Memory B cell (primary cell): Measurements from ENCODE around the gene C8A.

Experiments used
- ATAC-seq: fragments of 150-1000 bp; cut with Tn5 transposase; 2 replicates; pipeline ENCODE4 v1.10.0; 2021; ENCODE audit warnings: low read depth, mild to moderate bottlenecking, moderate library complexity
- DNase-seq, 2 donors: peaks; one replicate each; pipeline ENCODE4 v3.0.0; 2022; ENCODE audit warnings: low spot score in 2 of 2
- H3K27ac Mint-ChIP-seq: one replicate; pipeline ENCODE4 v1.8.0; 2022; ENCODE audit warnings: mild to moderate bottlenecking, moderate library complexity, mixed read lengths
- H3K27me3 Mint-ChIP-seq: one replicate; pipeline ENCODE4 v1.8.0; 2022; ENCODE audit warnings: mixed read lengths
- H3K36me3 Mint-ChIP-seq: one replicate; pipeline ENCODE4 v1.8.0; 2022; ENCODE audit warnings: mild to moderate bottlenecking, mixed read lengths
- H3K4me1 Mint-ChIP-seq: one replicate; pipeline ENCODE4 v1.8.0; 2022; ENCODE audit warnings: mixed read lengths
- H3K4me3 Mint-ChIP-seq: one replicate; pipeline ENCODE4 v1.8.0; 2022; ENCODE audit warnings: mild to moderate bottlenecking, moderate library complexity, mixed read lengths
- H3K9me3 Mint-ChIP-seq: one replicate; pipeline ENCODE4 v1.8.0; 2022; ENCODE audit warnings: mixed read lengths

C8A gene

GRCh38 chr1:56965916-56966697, 111.5 kb downstream of the C8A start, which contains the start of gene C8B:
TSS of gene C8B (minus strand) at chr1:56966015. CDS start at chr1:56965948, 67 bp downstream.
- ATAC-seq (no peak), DNase-seq (no peak)
- Mint-ChIP-seq H3K27me3 (peaks cover 11% of the 10 kb centered on the region), H3K4me1 (no peaks in the 10 kb centered on the region), H3K36me3 (no peaks in the 10 kb centered on the region), H3K4me3 (no peak within 1 kb of the TSS), H3K27ac (no peak within 1 kb of the TSS), H3K9me3 (peaks cover 2% of the 10 kb centered on the region)

GRCh38 chr1:56966698-56966999, 112.1 kb downstream of the C8A start:
- Mint-ChIP-seq H3K27me3 (peaks cover 12% of the 10 kb centered on the region), H3K4me3 (no peak overlapping the region), H3K36me3 (no peaks in the 10 kb centered on the region), H3K9me3 (peaks cover 2% of the 10 kb centered on the region), H3K4me1 (no peaks in the 10 kb centered on the region), H3K27ac (no peak overlapping the region)
- no peak for ATAC-seq
- DNase-seq, result no peak

- Mint-ChIP-seq H3K27ac (no peak overlapping the region), H3K27me3 (peaks cover 12% of the 10 kb centered on the region), H3K4me3 (no peak overlapping the region), H3K4me1 (no peaks in the 10 kb centered on the region), H3K9me3 (peaks cover 2% of the 10 kb centered on the region), H3K36me3 (no peaks in the 10 kb centered on the region)
- no peak for DNase-seq
- no peak for ATAC-seq
Measured at GRCh38 chr1:56967355-56967754, 112.8 kb downstream of the C8A start.
